Tibial nerve (tissue), 4 donors: ENCODE data around the gene CFAP53. TPM values are rescaled to one million over a fixed set of nuclear protein-coding genes. Genes with fewer than 3 reads are reported as not detected.
A peak's percentile ranks its signal among the peaks of the same experiment; 100 is the strongest.

Source experiments
- DNase-seq, 2 donors: peaks; one replicate each; pipeline ENCODE4 v3.0.0-alpha.2; 2019; ENCODE audit warnings: low spot score in 2 of 2
- H3K27ac ChIP-seq, 4 donors: fragments of 200-600 bp; sonication (generic) in 3 of 4; one replicate each; pipeline ENCODE4 v1.5.1; 2017 to 2019; ENCODE audit warnings: mild to moderate bottlenecking in 1 of 4
- H3K27me3 ChIP-seq, 2 donors: fragments of 200-600 bp; sonication (generic) in 1 of 2; one replicate each; pipeline versions ENCODE4 v1.5.1 to v1.6.0; 2017 to 2019
- H3K36me3 ChIP-seq, 3 donors: fragments of 200-600 bp; sonication (generic); one replicate each; pipeline ENCODE4 v1.5.1; 2018 to 2019
- H3K4me1 ChIP-seq, 4 donors: fragments of 200-600 bp; sonication (generic) in 3 of 4; one replicate each; pipeline ENCODE4 v1.5.1; 2017 to 2019
- H3K4me3 ChIP-seq, 4 donors: fragments of 200-600 bp; sonication (generic) in 3 of 4; one replicate each; pipeline ENCODE4 v1.5.1; 2017 to 2019; ENCODE audit warnings: mild to moderate bottlenecking in 1 of 4, moderate library complexity in 1 of 4
- H3K9me3 ChIP-seq, 4 donors: fragments of 200-600 bp; sonication (generic) in 3 of 4; one replicate each; pipeline ENCODE4 v1.5.1; 2017 to 2019
- EP300 ChIP-seq, 2 donors: sonication (generic); formaldehyde crosslinking; IDR thresholded peaks; one replicate each; pipeline ENCODE4 v1.6.1; 2017; ENCODE audit warnings: antibody characterized with exemption in 2 of 2, mild to moderate bottlenecking in 1 of 2
- POLR2A ChIP-seq, 2 donors: fragments of 450-650 bp; IDR thresholded peaks; one replicate each; pipeline ENCODE4 v1.6.1; 2017; ENCODE audit warnings: antibody characterized with exemption in 2 of 2, mild to moderate bottlenecking in 2 of 2, moderate library complexity in 2 of 2
- WGBS, 2 donors: methylation state at CpG; one replicate each; pipeline ENCODE4 v1.1.5; 2018; 5-methylcytosine and 5-hydroxymethylcytosine counted together
- total RNA-seq, 4 donors: library from RNA; depleted of rRNA; stranded (reverse); fragments of >200 nt; gene quantifications; one replicate each; pipeline ENCODE4 v1.1.0, GENCODE V29; 2016
- TF ChIP-seq, protein P1 (sequence below), 5 experiments: fragments of 200-600 bp in 3 of 5; fragments of 450-650 bp in 2 of 5; sonication (generic) in 3 of 5; IDR thresholded peaks; one replicate each; pipeline ENCODE4 v1.5.1; 2016 to 2019; ENCODE audit warnings: antibody characterized with exemption in 5 of 5, mild to moderate bottlenecking in 3 of 5, moderate library complexity in 2 of 5

CFAP53 gene
- total RNA-seq, 4 donors from 2014 or later: 1.5 to 1.7 (median 1.6) TPM

DNA sequence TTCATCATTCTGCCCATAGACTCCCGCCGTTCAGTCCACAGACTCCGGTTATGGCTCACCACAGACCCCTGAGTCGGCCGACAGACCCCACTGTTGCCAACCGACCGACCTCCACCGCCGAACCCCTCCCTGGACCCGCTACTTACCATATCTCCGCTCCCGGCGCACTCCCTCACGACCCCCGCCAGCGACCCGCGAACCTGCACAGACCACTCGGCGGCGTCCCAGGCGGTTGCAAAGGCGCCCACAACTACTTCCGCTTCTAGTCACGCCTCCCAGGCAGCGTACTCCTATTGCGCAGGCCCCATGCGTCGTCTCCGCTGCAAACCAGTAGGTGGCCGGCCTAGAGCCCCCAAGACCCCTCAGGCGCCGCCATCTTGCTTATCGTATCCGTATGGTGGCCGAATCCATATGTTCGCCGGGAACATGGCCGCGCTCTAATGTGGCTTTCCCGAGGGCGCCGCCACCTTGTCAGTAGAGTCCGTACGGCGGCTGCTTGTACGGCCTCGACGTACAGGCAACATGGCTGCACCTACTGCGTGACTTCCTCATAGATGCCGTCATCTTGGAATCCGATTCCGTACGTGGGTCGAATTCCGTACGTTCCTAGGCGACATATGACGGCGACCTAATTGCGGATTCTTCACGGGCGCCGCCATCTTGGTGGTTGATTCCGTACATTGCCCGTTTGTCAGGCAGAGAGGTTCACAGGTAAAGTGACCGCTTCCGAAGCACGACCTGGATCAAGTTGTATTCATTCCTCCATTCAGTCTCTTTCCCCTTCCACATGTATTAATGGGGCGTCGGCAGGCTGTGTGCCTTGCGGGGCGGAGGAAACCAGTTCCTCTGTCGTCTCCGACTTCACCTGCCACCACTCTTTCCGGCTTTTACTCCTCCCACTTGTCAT, 21.4 kb upstream of the CFAP53 start, which contains the start of gene CXXC1:
Gene CXXC1, minus strand, starts transcription at position 252 of the 907 bp plus-strand sequence. Its CDS starts 103 bp downstream, at position 149.
- peaks cover 0 to 17% (median 3%) of the 10 kb centered on the region in 4 donors for H3K4me1 ChIP-seq
- peak; percentile 91 to 95 for DNase-seq
- H3K4me3 ChIP-seq: peak within 1 kb of the TSS; percentile 63 to 90 (median 78)
- H3K27me3 ChIP-seq: no peaks in the 10 kb centered on the region
- 0% methylated on average over 56 to 75 of the region's 76 CpGs for WGBS, 2 donors
- no peaks in the 10 kb centered on the region for H3K9me3 ChIP-seq
- TF ChIP-seq EP300 (IDR thresholded peaks at IDR 0.05): peak; percentile 73 to 91
- TF ChIP-seq, protein P1, sequence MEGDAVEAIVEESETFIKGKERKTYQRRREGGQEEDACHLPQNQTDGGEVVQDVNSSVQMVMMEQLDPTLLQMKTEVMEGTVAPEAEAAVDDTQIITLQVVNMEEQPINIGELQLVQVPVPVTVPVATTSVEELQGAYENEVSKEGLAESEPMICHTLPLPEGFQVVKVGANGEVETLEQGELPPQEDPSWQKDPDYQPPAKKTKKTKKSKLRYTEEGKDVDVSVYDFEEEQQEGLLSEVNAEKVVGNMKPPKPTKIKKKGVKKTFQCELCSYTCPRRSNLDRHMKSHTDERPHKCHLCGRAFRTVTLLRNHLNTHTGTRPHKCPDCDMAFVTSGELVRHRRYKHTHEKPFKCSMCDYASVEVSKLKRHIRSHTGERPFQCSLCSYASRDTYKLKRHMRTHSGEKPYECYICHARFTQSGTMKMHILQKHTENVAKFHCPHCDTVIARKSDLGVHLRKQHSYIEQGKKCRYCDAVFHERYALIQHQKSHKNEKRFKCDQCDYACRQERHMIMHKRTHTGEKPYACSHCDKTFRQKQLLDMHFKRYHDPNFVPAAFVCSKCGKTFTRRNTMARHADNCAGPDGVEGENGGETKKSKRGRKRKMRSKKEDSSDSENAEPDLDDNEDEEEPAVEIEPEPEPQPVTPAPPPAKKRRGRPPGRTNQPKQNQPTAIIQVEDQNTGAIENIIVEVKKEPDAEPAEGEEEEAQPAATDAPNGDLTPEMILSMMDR (IDR thresholded peaks at IDR 0.05): peak; percentile 37 to 86 (median 43)
- peak in 1 of 2 donors; percentile 41 for TF ChIP-seq POLR2A (IDR thresholded peaks at IDR 0.05)
- H3K36me3 ChIP-seq: peaks cover 0 to 37% (median 0%) of the 10 kb centered on the region in 3 donors
- H3K27ac ChIP-seq: peak within 1 kb of the TSS; percentile 73 to 96 (median 86)

DNA sequence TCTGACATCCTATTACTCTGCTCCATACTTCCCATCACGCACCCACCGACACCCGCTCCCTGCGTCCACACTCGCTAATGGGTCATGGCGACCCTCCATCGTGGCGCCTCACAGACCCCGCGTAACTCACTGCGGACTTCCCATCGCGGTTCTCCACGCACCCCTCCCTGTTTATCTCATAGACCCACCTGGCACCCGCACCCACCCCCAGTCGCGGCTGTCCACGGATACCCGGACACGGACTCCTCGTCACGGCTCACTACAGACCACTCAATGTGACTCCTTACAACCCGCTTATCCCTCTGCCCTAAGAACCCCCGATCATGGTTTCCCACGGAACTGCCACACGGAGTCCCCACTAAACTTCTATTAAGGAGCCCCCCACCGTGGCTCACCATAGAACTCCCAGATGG, 20.7 kb upstream of the CFAP53 start:
- Histone ChIP-seq H3K4me1 (peaks cover 0 to 24% (median 4%) of the 10 kb centered on the region in 4 donors), H3K36me3 (peaks cover 0 to 42% (median 0%) of the 10 kb centered on the region in 3 donors), H3K9me3 (no peaks in the 10 kb centered on the region), H3K4me3 (peak overlapping the region; percentile 63 to 90 (median 78)), H3K27me3 (no peaks in the 10 kb centered on the region), H3K27ac (peak overlapping the region; percentile 73 to 96 (median 86))
- TF ChIP-seq, protein P1 (IDR thresholded peaks at IDR 0.05): no peak
- no peak for TF ChIP-seq POLR2A (IDR thresholded peaks at IDR 0.05)
- no peak for DNase-seq
- 0 to 2% methylated on average over 27 of the region's 27 CpGs for WGBS, 2 donors

DNA sequence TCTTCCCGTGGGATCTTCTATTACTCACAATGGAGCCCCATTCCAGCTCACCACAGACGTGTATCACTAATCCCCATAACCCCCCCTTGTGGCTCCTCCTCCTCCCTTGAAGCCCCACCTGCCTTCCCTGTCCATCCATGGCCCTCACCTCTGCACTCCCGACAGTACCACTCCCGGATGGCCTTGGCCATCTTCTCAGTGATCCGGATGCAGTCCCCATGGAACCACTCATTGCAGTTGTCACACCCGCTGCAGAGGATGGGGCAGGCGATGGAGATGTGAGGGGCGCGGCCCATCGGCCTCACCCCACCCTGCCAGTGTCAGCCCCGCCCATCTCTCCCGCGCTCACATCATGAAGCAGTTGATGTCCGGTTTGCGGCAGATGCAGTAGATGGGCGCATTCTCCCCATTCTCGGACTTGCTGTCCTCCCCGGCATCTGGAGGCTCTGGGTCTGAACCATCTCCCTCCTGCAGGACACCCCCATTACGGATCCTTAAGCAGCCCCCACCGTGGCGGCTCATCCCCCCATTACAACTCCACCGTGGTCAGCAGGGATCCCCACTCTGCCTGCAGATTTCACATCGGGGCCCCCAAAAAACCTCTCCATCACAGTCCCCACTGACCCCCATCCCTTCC, 20.2 kb upstream of the CFAP53 start:
- Histone ChIP-seq H3K27ac (peak overlapping the region; percentile 73 to 96 (median 86)), H3K36me3 (peaks cover 0 to 42% (median 0%) of the 10 kb centered on the region in 3 donors), H3K27me3 (no peaks in the 10 kb centered on the region), H3K9me3 (no peaks in the 10 kb centered on the region), H3K4me1 (peaks cover 0 to 27% (median 5%) of the 10 kb centered on the region in 4 donors), H3K4me3 (peak overlapping the region; percentile 63 to 90 (median 78))
- TF ChIP-seq EP300 (IDR thresholded peaks at IDR 0.05) (no peak), POLR2A (IDR thresholded peaks at IDR 0.05) (no peak)
- TF ChIP-seq, protein P1 (IDR thresholded peaks at IDR 0.05): no peak
- WGBS, 2 donors: 16 to 30% methylated on average over 21 to 23 of the region's 23 CpGs
- DNase-seq: peak in 1 of 2 donors; percentile 21

DNA sequence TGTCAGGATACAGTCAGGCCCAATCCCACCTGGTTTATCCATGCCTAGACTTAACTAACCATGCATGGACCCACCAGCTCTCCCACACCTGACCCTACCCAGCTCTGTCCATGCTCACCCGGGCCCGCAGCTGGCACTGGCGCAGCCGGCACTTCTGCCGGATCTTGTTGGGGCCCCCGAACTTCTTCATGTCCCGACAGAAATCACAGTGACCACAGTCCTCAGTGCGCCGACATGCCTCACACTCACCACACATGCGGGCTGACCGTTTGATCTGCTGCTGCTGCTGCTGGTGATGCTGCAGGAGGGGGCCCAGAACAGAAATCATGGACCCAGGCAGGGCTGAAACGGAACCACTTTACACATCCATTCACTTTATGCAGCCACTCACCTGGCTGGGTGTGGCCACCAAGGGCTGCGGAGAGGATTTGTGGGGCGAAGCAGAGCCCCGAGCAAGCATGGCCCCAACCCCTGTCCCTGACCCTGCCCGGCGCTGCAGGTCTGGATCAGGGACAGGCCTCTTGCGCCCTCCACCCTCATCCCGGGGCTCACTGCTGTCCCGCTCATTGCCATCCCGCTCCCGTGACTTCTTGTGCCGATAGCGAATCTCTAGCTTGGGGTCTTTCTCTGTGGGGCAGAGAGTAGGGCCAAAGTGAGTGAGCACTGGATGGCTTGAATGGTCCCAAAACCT, 19.5 kb upstream of the CFAP53 start:
- no peaks in the 10 kb centered on the region for H3K9me3 ChIP-seq
- H3K27ac ChIP-seq: no peak overlapping the region
- H3K4me1 ChIP-seq: peaks cover 0 to 28% (median 5%) of the 10 kb centered on the region in 4 donors
- TF ChIP-seq, protein P1 (IDR thresholded peaks at IDR 0.05): no peak
- peaks cover 0 to 42% (median 0%) of the 10 kb centered on the region in 3 donors for H3K36me3 ChIP-seq
- WGBS, 2 donors: 93 to 97% methylated on average over 23 to 24 of the region's 24 CpGs
- no peak overlapping the region for H3K4me3 ChIP-seq
- no peaks in the 10 kb centered on the region for H3K27me3 ChIP-seq
- DNase-seq: no peak
